GM19099 (cell line): ENCODE data around the gene AKIRIN2.

Experiments used
- POLR2A ChIP-seq: IDR thresholded peaks from 3 replicates; pipeline ENCODE4 v1.6.1; 2011; ENCODE audit warnings: low read depth; ENCODE audit not compliant: insufficient read length; ENCODE audit errors: extremely low read depth

Gene AKIRIN2

DNA sequence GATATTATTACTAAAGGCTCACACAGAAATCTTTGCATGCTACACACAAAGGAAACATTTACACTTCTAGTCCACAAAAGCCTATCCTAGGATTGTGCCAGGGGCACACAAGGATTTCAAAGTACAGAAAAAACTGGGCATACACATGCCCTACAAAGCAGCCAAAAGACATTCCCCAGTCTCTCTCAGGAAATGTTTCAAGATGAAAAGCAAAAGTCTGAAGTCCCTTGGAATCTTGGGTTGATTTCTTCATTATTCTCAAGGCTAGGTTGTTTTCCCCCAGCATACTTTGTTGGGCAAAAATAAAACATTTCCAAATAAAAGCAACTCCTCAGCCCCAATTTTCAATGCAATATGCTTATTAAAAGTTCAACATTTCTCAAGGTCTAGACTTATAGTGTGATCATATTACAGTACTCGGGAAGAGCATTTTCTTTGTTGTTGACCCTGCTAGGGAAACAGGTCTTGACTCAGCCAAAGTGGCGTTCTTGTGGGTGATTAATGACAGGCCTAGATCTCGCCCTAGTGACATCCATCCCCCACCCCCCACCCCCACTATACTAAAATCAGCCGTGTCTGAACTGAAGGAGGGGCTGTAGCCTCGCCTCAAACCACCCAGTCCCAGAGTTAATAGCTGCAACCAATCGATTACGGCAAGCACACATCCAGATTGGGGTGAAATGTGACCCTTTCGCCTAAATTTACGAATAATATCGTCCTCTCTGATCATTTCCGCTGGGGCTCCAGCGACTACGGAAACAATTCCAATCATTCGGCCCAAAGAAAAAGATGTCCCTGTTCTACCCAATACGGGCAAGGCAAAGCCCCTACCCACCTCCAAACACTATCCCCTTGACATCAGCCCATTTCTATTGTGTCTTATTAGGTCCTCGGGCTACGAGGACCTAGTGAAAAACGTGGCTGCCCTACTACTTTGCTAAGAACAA, 1.4 kb downstream of the AKIRIN2 start:
- peak; percentile 34 for TF ChIP-seq POLR2A

DNA sequence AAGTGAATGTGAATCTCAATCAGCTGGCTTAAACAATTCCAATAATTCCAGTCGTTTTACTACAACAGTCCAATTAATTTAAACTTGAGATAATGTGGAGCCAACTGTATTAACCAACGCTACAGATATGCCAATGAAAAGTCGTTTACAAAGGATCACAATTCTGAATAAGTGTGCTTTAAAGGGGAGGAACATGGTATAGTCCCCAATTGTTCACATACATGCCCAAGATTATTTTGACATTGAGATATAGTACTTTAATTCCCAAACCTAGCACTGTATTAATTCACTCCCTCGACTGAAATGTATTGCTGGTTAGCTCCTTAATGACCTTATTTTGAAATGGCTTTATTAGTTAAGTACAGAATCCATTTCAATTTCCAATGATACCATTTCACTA, 2.5 kb downstream of the AKIRIN2 start:
- no peak for TF ChIP-seq POLR2A

GRCh38 chr6:87698547-87699006, 3.5 kb downstream of the AKIRIN2 start:
- no peak for TF ChIP-seq POLR2A

DNA sequence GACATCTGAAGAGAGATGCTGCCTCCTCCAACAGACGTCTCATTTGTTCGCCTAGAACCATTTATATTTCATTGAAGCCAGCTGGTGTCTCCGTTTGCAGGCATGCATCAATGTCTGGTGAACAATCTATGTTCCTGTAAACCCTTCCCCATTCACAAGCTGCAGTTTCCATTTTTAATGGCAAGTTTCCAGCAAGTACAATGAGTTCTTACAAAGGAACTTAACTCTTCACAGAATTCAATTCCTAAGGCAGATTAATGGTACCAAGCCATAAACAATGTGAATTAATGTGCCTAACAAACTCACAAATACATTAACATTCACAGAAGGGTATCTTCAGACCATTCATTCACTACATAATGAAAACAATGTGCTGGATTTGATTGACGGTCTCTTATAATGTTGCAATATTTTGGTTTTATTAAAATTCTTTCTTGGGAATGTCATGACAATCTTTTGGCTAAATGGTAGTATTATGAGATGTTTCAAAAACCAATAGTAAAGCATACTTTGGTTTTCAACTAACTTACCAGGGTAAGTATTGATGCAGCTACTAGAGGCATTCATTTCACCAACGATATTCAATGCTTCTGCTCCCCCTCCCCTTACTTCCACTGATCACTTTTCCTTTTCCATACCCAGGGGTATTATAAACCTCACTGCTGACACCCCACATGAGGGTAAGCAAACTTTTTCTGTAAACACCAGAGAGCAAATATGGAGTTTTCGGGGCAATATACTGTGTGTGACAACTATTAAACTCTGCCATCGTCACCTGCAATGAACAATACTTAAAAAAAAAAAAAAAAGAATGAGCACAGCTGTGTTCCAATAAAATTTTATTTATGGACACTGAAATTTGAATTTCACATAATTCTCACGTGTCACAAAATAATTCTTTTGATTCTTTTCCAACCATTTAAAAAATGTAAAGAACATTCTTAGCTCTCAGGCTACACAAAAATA, 4.2 kb downstream of the AKIRIN2 start:
- no peak for TF ChIP-seq POLR2A

- TF ChIP-seq POLR2A: no peak
Measured at GRCh38 chr6:87692086-87692485, 9.9 kb downstream of the AKIRIN2 start.

DNA sequence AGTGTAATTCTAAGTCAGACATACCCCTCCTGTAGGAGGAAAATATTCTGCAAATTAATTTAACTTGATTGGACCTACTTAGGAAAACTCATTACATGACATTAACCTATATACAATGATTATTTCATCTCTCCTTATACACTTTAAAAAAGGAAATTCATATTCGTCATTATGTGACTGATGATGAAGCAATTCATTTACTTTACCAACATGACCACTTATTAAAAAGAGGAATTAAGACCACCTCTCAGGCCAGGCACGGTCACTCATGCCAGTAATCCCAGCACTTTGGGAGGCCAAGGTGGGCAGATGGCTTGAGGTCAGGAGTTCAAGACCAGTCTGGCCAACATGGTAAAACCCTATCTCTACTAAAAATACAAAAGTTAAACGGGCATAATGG, 11.6 kb downstream of the AKIRIN2 start:
- no peak for TF ChIP-seq POLR2A

GRCh38 chr6:87687296-87687695, 14.7 kb downstream of the AKIRIN2 start:
- no peak for TF ChIP-seq POLR2A

- TF ChIP-seq POLR2A: no peak
Measured at GRCh38 chr6:87684895-87685654, 17.0 kb downstream of the AKIRIN2 start.

GRCh38 chr6:87683890-87684289, 18.1 kb downstream of the AKIRIN2 start:
- no peak for TF ChIP-seq POLR2A

DNA sequence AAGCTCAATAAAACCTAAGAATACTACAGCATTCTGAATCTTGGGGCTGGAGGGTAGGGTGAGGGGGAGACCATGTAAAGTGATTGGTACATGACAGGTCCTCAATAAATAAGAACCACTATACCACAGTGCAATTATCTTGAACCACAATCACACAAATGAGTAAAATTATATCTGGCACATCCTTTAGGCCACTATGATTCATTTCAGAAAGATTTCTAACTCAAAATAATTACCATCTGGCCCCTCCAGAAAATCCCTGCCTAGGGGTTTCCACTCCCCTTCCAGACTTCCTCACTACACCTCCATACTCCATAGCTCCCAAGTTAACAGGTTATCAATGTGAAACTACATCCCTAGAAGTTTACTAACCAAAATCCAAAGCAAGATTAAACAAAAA, 19.7 kb downstream of the AKIRIN2 start:
- TF ChIP-seq POLR2A: no peak

GRCh38 chr6:87675004-87675681, 26.9 kb downstream of the AKIRIN2 start:
- TF ChIP-seq POLR2A: no peak

- no peak for TF ChIP-seq POLR2A
Measured at GRCh38 chr6:87674290-87674689, 27.7 kb downstream of the AKIRIN2 start.

DNA sequence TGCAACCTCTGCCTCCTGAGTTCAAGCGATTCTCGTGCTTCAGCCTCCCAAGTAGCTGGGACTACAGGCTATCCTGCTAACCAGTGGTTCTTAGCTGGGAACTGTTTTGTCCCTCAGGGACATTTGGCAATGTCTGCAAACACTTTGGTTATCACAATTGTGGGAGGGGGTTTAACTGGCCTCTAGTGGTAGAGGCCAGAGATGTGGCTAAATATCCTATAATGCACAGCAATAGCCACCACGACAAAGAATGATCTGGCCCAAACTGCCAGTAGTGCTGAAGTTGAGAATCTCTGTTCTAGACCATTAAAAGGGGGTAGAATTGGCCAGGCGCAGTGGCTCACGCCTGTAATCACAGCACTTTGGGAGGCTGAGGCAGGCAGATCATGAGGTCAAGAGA, 28.8 kb downstream of the AKIRIN2 start:
- TF ChIP-seq POLR2A: no peak

GRCh38 chr6:87672641-87673040, 29.4 kb downstream of the AKIRIN2 start:
- no peak for TF ChIP-seq POLR2A

GRCh38 chr6:87671555-87672029, 30.4 kb downstream of the AKIRIN2 start:
- TF ChIP-seq POLR2A: no peak

GRCh38 chr6:87670707-87671106, 31.3 kb downstream of the AKIRIN2 start:
- no peak for TF ChIP-seq POLR2A
